RWPE2 (cell line): Measurements from ENCODE around the gene RNF2.

Source experiments
- ATAC-seq: fragments of 200-7000 bp; cut with Tn5 transposase; 3 replicates; pipeline ENCODE4 v1.9.1; 2021; ENCODE audit warnings: low read depth
- DNase-seq: peaks from one replicate; pipeline ENCODE4 v3.0.0-alpha.2; 2020; ENCODE audit warnings: low spot score
- H3K27ac ChIP-seq: fragments of 450-650 bp; 2 replicates; pipeline ENCODE4 v1.5.1; 2017; ENCODE audit warnings: mild to moderate bottlenecking; ENCODE audit not compliant: poor library complexity, severe bottlenecking
- H3K27me3 ChIP-seq: fragments of 250-450 bp; sonication (Bioruptor Pico); 2 replicates; pipeline ENCODE4 v1.5.1; 2021; ENCODE audit warnings: mild to moderate bottlenecking, moderate library complexity; ENCODE audit not compliant: insufficient read depth, poor library complexity, severe bottlenecking
- H3K36me3 ChIP-seq: fragments of 250-450 bp; sonication (Bioruptor Pico); 2 replicates; pipeline ENCODE4 v1.5.1; 2020; ENCODE audit warnings: low read depth, mild to moderate bottlenecking, moderate library complexity
- H3K4me1 ChIP-seq: fragments of 250-450 bp; sonication (Bioruptor Pico); 2 replicates; pipeline ENCODE4 v1.5.1; 2021; ENCODE audit warnings: mild to moderate bottlenecking, moderate library complexity; ENCODE audit not compliant: insufficient read depth, poor library complexity, severe bottlenecking
- H3K4me3 ChIP-seq: fragments of 250-450 bp; sonication (Bioruptor Pico); 2 replicates; pipeline ENCODE4 v1.5.1; 2021; ENCODE audit warnings: mild to moderate bottlenecking, moderate library complexity; ENCODE audit not compliant: severe bottlenecking
- H3K9me3 ChIP-seq: fragments of 250-450 bp; sonication (Bioruptor Pico); 2 replicates; pipeline ENCODE4 v1.5.1; 2021; ENCODE audit warnings: mild to moderate bottlenecking, moderate library complexity; ENCODE audit not compliant: severe bottlenecking
- TF ChIP-seq, protein P1 (sequence below): fragments of 450-650 bp; IDR thresholded peaks from one replicate; pipeline ENCODE4 v1.5.1; 2017; ENCODE audit warnings: mild to moderate bottlenecking, moderate library complexity; ENCODE audit not compliant: poor library complexity, severe bottlenecking

The RNF2 gene

DNA sequence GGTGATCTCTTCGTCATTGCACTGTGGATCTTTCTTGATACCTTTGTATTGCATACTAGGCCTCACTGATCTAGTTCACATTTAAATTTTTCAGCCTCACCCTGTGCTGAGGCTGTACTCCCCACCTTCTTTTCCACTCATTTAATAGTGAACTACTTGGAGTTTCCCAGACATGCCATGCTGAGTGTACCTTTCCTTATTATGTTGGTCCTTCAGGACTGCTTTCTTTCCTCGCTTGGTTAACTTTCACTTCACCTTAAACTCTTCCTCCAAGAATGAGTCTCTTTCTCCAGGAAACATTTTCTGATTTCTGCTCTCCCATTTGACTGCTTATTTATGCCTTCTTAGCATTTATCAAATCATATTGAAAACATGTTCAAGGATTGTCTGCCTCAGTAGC lies 20.8 kb downstream of the RNF2 start:
- no peak for ATAC-seq
- Histone ChIP-seq H3K27me3 (no peaks in the 10 kb centered on the region), H3K4me1 (no peaks in the 10 kb centered on the region), H3K9me3 (no peaks in the 10 kb centered on the region), H3K4me3 (no peak overlapping the region), H3K36me3 (no peaks in the 10 kb centered on the region; the same call in 1 of the 2 replicates), H3K27ac (no peak overlapping the region)
- TF ChIP-seq, protein P1, sequence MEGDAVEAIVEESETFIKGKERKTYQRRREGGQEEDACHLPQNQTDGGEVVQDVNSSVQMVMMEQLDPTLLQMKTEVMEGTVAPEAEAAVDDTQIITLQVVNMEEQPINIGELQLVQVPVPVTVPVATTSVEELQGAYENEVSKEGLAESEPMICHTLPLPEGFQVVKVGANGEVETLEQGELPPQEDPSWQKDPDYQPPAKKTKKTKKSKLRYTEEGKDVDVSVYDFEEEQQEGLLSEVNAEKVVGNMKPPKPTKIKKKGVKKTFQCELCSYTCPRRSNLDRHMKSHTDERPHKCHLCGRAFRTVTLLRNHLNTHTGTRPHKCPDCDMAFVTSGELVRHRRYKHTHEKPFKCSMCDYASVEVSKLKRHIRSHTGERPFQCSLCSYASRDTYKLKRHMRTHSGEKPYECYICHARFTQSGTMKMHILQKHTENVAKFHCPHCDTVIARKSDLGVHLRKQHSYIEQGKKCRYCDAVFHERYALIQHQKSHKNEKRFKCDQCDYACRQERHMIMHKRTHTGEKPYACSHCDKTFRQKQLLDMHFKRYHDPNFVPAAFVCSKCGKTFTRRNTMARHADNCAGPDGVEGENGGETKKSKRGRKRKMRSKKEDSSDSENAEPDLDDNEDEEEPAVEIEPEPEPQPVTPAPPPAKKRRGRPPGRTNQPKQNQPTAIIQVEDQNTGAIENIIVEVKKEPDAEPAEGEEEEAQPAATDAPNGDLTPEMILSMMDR = no peak
- no peak for DNase-seq

DNA sequence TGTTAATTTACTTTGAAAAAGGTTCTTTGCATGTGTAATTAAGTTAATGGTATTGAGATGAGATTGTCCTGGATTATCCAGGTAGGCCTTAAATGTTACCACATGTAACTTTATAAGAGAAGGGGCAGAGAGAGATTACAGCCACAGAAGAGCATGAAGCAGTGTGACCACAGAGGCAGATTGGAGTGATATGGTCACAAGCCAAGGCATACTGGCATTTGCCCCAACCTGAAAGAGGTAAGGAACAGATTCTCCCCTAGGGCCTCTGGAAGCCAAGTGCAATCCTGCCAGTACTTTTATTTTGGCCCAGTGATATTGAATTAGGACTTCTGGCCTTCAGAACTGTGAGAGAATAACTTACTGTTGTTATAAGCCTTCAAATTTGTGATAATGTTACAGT lies 23.0 kb downstream of the RNF2 start:
- no peaks in the 10 kb centered on the region; the same call in 1 of the 2 replicates for H3K36me3 ChIP-seq
- H3K4me3 ChIP-seq = no peak overlapping the region
- H3K27me3 ChIP-seq = no peaks in the 10 kb centered on the region
- ATAC-seq = no peak
- TF ChIP-seq, protein P1 = no peak
- no peaks in the 10 kb centered on the region for H3K9me3 ChIP-seq
- H3K4me1 ChIP-seq = peaks cover 2% of the 10 kb centered on the region
- H3K27ac ChIP-seq = no peak overlapping the region
- DNase-seq = no peak

DNA sequence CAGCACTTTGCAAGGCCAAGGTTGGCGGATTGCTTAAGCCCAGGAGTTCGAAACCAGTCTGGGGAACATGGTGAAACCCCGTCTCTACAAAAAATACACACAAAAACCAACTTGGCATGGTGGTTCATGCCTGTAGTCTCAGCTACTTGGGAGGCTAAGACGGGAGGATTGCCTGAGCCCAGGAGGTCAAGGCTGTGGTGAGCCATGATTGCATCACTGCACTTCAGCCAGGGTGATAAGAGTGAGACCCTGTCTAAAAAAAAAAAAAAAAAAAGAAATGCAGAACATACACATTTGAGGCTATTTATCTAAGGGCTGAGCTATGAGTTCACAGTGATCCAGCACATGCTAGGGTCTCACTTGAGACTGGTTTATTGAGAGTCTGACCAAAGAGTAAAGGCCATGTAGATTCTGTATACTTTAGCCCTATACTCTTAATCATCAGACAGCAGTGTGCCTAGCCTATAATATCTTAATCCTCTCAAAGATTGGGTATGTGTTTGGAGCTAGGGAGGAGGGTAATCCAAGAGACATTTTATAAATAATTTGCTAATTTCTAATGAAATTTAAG lies 23.9 kb downstream of the RNF2 start:
- H3K27me3 ChIP-seq = no peaks in the 10 kb centered on the region
- H3K4me3 ChIP-seq = no peak overlapping the region
- ATAC-seq (no peak), DNase-seq (no peak)
- TF ChIP-seq, protein P1 = no peak
- H3K9me3 ChIP-seq = no peaks in the 10 kb centered on the region
- no peaks in the 10 kb centered on the region; the same call in 1 of the 2 replicates for H3K36me3 ChIP-seq
- H3K4me1 ChIP-seq = peaks cover 5% of the 10 kb centered on the region
- no peak overlapping the region for H3K27ac ChIP-seq

DNA sequence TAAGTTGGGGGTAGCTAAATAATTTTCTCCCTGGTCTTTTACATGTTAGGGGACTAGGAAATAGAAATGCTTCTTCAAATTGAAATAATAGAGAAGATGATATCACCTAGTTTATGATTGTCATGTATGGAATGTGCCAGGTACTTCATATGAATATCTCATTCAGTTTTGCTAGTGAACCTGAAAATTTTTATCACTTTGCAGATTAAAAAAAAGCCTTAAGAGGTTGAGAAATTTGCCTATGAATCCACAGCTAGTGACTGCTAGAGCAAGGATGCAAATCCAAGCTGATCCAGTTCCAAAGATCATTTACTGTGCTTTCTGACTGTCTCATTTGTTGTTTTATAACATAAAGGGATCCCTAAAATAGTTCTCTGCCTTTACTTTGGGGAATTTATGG lies 24.7 kb downstream of the RNF2 start:
- Histone ChIP-seq H3K27me3 (no peaks in the 10 kb centered on the region), H3K36me3 (no peaks in the 10 kb centered on the region; the same call in 1 of the 2 replicates), H3K4me3 (no peak overlapping the region), H3K27ac (no peak overlapping the region), H3K9me3 (no peaks in the 10 kb centered on the region), H3K4me1 (peaks cover 5% of the 10 kb centered on the region)
- TF ChIP-seq, protein P1 = no peak
- ATAC-seq = no peak
- no peak for DNase-seq

DNA sequence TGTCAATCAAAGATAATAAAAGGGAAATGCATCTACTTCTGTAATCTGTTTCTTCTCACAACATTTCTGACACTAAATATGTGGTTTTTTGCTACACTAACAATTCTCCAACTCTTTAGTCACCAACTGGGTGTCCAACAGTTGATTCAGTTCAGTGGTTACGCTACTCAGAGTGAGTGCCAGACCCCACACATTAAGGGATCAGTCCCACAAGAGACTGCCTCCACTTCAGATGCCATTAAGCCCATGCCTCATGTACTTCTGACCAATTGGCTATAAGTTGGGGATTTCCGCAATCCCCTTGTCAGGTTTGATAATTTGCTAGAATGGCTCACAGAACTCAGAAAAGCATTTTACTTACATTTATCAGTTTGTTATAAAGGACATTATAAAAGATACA lies 28.4 kb downstream of the RNF2 start:
- no peak overlapping the region for H3K27ac ChIP-seq
- no peaks in the 10 kb centered on the region for H3K9me3 ChIP-seq
- peaks cover 5% of the 10 kb centered on the region for H3K4me1 ChIP-seq

More for the DNA sequence above, 28.4 kb downstream of the RNF2 start:
- Histone ChIP-seq H3K36me3 (no peaks in the 10 kb centered on the region), H3K4me3 (no peak overlapping the region), H3K27me3 (no peaks in the 10 kb centered on the region)
- TF ChIP-seq, protein P1 = no peak
- DNase-seq (no peak), ATAC-seq (no peak)
